Activated CD4-positive, CD25-positive, alpha-beta regulatory T cell treated with anti-CD3 and anti-CD28 coated beads, Interleukin-2, amount 50 U/mL, for 16 hours (primary cell): ENCODE measurements around the gene USP4.

Experiments
- DNase-seq: peaks from one replicate; pipeline ENCODE4 v3.0.0-alpha.2; 2020; ENCODE audit warnings: low read depth, low spot score

The USP4 gene

GRCh38 chr3:49296781-49297411, 43.0 kb downstream of the USP4 start:
- DNase-seq: no peak

GRCh38 chr3:49295489-49296058, 44.3 kb downstream of the USP4 start:
- DNase-seq: no peak

- no peak for DNase-seq
Observed at GRCh38 chr3:49294343-49294742, 45.5 kb downstream of the USP4 start.

- DNase-seq: no peak
Observed at GRCh38 chr3:49283997-49284396, 55.9 kb downstream of the USP4 start.

- no peak for DNase-seq
Observed at GRCh38 chr3:49279376-49279775, 60.5 kb downstream of the USP4 start.

- DNase-seq: no peak
Observed at GRCh38 chr3:49278548-49278947, 61.3 kb downstream of the USP4 start.

- no peak for DNase-seq
Observed at GRCh38 chr3:49277383-49277775, 62.5 kb downstream of the USP4 start.

GRCh38 chr3:49276475-49277382, 63.1 kb downstream of the USP4 start, which contains the start of gene C3orf62:
Gene C3orf62, minus strand, starts transcription at chr3:49277232. Its CDS starts 360 bp downstream, at chr3:49276872.
- DNase-seq: peak; percentile 29

- DNase-seq: no peak
Observed at GRCh38 chr3:49273825-49274532, 65.9 kb downstream of the USP4 start.

- no peak for DNase-seq
Observed at GRCh38 chr3:49271047-49271446, 68.8 kb downstream of the USP4 start.

- no peak for DNase-seq
Observed at GRCh38 chr3:49270156-49270500, 69.7 kb downstream of the USP4 start.

GRCh38 chr3:49269443-49270155, 70.3 kb downstream of the USP4 start:
- DNase-seq: no peak

- DNase-seq: no peak
Observed at GRCh38 chr3:49266410-49267095, 73.3 kb downstream of the USP4 start.

- no peak for DNase-seq
Observed at GRCh38 chr3:49265661-49266386, 74.0 kb downstream of the USP4 start.

GRCh38 chr3:49263159-49263889, 76.5 kb downstream of the USP4 start:
- DNase-seq: no peak

- no peak for DNase-seq
Observed at GRCh38 chr3:49260806-49261324, 79.0 kb downstream of the USP4 start.

- DNase-seq: no peak
Observed at GRCh38 chr3:49257187-49257586, 82.7 kb downstream of the USP4 start.

GRCh38 chr3:49255718-49256511, 83.9 kb downstream of the USP4 start:
- DNase-seq: no peak
